ENCODE measurements around the gene NUP107. TPM values are rescaled to one million over a fixed set of nuclear protein-coding genes. Genes with fewer than 3 reads are reported as not detected.
A peak's percentile ranks its signal among the peaks of the same experiment; 100 is the strongest.

NUP107 gene
- total and polyA plus RNA-seq, 7 donors, result 6.0 to 34.3 (median 24.2) TPM

DNA sequence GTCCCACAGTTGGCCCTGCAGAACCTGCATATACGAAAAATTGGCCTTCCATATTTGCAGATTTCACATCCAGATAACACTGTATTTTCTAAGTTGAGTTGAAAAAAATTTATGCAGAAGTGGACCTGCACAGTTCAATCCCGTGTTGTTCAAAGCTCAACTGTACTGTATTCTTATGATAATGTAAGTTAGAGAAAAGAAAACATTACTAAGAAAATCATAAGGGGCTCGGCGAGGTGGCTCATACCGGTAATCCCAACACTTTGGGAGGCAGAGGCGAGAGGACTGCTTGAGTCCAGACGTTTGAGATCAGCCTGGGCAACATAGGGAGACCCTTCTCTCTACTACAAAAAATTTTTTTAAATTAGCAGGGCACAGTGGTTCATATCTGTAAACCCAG lies 41.0 kb downstream of the NUP107 start:
- WGBS, 2 donors, result 93 to 95% methylated on average over 7 of the region's 7 CpGs
- intact Hi-C loops (cut with DNase I), result no loop called here

DNA sequence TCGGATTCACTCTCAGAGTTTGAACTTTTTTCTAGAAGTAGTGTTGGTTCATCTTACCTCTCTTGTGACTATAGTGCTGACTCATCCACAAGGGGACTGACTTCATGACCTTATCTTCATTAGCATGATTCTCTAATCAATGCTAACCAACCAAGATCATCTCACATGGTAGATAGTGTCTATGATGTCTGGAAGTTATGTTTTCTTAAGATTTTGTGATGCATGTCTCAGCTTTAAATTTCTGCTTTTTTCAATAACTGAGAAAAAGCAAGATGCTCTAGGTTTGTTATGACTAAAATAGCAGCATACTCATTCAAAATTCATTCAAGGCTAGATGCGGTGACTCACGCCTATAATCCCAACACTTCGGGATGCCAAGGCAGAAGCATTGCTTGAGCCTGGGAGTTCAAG lies 46.9 kb downstream of the NUP107 start:
- no peaks in the 10 kb centered on the region for H3K4me1 ChIP-seq
- no peak for DNase-seq
- no peaks in the 10 kb centered on the region for H3K9me3 ChIP-seq
- H3K36me3 ChIP-seq, result peaks cover 0 to 91% (median 20%) of the 10 kb centered on the region in 4 donors
- TF ChIP-seq, protein P1, sequence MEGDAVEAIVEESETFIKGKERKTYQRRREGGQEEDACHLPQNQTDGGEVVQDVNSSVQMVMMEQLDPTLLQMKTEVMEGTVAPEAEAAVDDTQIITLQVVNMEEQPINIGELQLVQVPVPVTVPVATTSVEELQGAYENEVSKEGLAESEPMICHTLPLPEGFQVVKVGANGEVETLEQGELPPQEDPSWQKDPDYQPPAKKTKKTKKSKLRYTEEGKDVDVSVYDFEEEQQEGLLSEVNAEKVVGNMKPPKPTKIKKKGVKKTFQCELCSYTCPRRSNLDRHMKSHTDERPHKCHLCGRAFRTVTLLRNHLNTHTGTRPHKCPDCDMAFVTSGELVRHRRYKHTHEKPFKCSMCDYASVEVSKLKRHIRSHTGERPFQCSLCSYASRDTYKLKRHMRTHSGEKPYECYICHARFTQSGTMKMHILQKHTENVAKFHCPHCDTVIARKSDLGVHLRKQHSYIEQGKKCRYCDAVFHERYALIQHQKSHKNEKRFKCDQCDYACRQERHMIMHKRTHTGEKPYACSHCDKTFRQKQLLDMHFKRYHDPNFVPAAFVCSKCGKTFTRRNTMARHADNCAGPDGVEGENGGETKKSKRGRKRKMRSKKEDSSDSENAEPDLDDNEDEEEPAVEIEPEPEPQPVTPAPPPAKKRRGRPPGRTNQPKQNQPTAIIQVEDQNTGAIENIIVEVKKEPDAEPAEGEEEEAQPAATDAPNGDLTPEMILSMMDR (IDR thresholded peaks at IDR 0.05), result no peak
- TF ChIP-seq POLR2A (IDR thresholded peaks at IDR 0.05), result no peak
- no peak for TF ChIP-seq EP300 (IDR thresholded peaks at IDR 0.05)
- TF ChIP-seq POLR2AphosphoS5 (IDR thresholded peaks at IDR 0.05), result no peak
- no peak overlapping the region for H3K27ac ChIP-seq
- intact Hi-C loops (cut with DNase I), result no loop called here
- 96 to 97% methylated on average over 4 of the region's 4 CpGs for WGBS, 2 donors
- H3K4me3 ChIP-seq, result no peak overlapping the region
- no peaks in the 10 kb centered on the region for H3K27me3 ChIP-seq

More for the DNA sequence above, 41.0 kb downstream of the NUP107 start:
- Histone ChIP-seq H3K4me3 (no peak overlapping the region), H3K27me3 (no peaks in the 10 kb centered on the region), H3K9me3 (no peaks in the 10 kb centered on the region), H3K27ac (no peak overlapping the region), H3K36me3 (peaks cover 0 to 96% (median 10%) of the 10 kb centered on the region in 4 donors), H3K4me1 (no peaks in the 10 kb centered on the region)
- TF ChIP-seq POLR2A (IDR thresholded peaks at IDR 0.05) (no peak), EP300 (IDR thresholded peaks at IDR 0.05) (no peak), POLR2AphosphoS5 (IDR thresholded peaks at IDR 0.05) (no peak)
- TF ChIP-seq, protein P1 (IDR thresholded peaks at IDR 0.05), result no peak
- DNase-seq, result no peak

DNA sequence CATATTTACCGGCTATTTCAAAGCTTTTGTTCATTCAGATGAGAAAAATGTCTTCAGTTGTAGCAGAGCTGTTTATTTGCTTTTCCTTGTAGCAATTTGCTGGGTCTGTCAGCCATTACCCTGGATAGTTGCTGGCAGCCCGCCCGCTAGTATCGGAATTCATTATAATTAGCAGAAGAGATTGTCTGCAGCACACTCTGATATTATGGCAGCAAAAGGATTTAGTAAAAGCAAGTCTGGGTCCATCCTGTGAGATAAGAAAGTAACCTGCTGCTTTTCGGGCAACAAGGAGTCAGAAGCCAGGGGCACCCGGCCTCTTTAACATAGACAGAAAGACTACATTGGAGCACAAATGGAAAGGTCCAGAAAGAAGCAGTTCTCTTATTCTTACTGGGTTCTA lies 53.1 kb downstream of the NUP107 start:
- intact Hi-C loops (cut with DNase I), result no loop called here
- H3K9me3 ChIP-seq, result no peaks in the 10 kb centered on the region
- H3K36me3 ChIP-seq, result peaks cover 0 to 60% (median 2%) of the 10 kb centered on the region in 4 donors
- TF ChIP-seq POLR2AphosphoS5 (IDR thresholded peaks at IDR 0.05), result no peak
- TF ChIP-seq, protein P1 (IDR thresholded peaks at IDR 0.05), result no peak
- no peak for TF ChIP-seq POLR2A (IDR thresholded peaks at IDR 0.05)
- no peak for TF ChIP-seq EP300 (IDR thresholded peaks at IDR 0.05)
- H3K4me3 ChIP-seq, result no peak overlapping the region
- no peaks in the 10 kb centered on the region for H3K4me1 ChIP-seq
- H3K27ac ChIP-seq, result no peak overlapping the region
- WGBS, 2 donors, result 89 to 90% methylated on average over 6 of the region's 6 CpGs
- H3K27me3 ChIP-seq, result no peaks in the 10 kb centered on the region
- no peak for DNase-seq

DNA sequence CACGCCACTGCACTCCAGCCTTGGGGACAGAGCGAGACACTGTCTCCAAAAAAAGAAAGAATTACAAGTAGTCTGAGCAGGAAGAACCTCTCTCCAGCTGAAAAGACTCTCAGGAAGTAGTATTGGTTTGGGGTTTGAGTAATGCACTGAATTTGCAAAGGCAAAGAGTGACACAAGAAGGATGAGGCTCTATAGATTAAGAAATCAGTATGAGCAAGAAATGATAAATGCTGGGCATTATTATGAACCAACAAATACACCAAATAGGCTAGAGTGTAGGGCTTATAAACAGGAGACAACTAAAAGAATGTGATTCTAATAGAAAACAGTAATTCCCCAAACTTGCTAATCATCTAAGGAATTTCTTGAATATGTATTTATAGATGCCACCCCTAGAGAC lies 56.6 kb downstream of the NUP107 start:
- Histone ChIP-seq H3K27me3 (no peaks in the 10 kb centered on the region), H3K4me3 (no peak overlapping the region), H3K4me1 (peaks cover 0 to 18% (median 17%) of the 10 kb centered on the region in 4 donors), H3K27ac (no peak overlapping the region), H3K36me3 (peaks cover 0 to 32% (median 0%) of the 10 kb centered on the region in 4 donors), H3K9me3 (no peaks in the 10 kb centered on the region)
- TF ChIP-seq EP300 (IDR thresholded peaks at IDR 0.05) (no peak), POLR2AphosphoS5 (IDR thresholded peaks at IDR 0.05) (no peak), POLR2A (IDR thresholded peaks at IDR 0.05) (no peak)
- TF ChIP-seq, protein P1 (IDR thresholded peaks at IDR 0.05), result no peak
- no peak for DNase-seq
- 87 to 92% methylated on average over 2 of the region's 2 CpGs for WGBS, 2 donors
- intact Hi-C loops (cut with DNase I), result no loop called here

DNA sequence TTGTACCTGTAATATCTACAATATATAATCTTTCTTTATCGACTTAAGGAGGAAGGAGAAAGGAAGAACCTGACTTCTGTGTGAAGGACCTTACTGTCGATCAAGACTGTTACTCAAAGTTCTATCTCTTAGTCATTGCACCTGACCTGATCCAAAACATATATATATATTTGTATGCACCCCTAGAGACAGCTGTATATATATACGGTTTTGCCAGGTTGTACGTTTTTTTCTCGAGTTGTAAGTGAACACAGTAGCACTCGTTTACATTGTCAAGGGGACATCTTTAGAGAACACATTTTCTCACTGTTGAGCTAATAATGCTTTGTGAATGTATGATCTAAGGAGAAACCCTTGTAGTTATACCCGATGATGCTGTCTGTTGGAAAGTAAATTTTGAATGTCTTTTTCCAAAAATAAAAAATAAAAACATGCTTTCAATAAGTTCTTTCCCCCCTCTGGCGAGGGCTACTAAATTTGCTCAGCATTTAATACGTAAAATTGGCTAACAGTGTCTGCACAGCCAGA lies 58.7 kb downstream of the NUP107 start:
- H3K27me3 ChIP-seq, result no peaks in the 10 kb centered on the region
- no peak for TF ChIP-seq POLR2AphosphoS5 (IDR thresholded peaks at IDR 0.05)
- no peak for TF ChIP-seq POLR2A (IDR thresholded peaks at IDR 0.05)
- TF ChIP-seq, protein P1 (IDR thresholded peaks at IDR 0.05), result no peak
- TF ChIP-seq EP300 (IDR thresholded peaks at IDR 0.05), result no peak
- H3K4me3 ChIP-seq, result peak overlapping the region; percentile 63 to 77 (median 66)
- H3K27ac ChIP-seq, result peak overlapping the region; percentile 79 to 83 (median 82)
- intact Hi-C loops (cut with DNase I), result loop anchor here (5.0 kb wide), 2 partner anchors 58 to 388 kb away; partner anchors contain the start of gene NUP107
- H3K9me3 ChIP-seq, result no peaks in the 10 kb centered on the region
- H3K4me1 ChIP-seq, result peaks cover 0 to 21% (median 18%) of the 10 kb centered on the region in 4 donors
- 26 to 38% methylated on average over 9 of the region's 9 CpGs for whole genome bisulfite sequencing, 2 donors
- no peak for DNase-seq
- H3K36me3 ChIP-seq, result peaks cover 0 to 20% (median 0%) of the 10 kb centered on the region in 4 donors

Measured in sigmoid colon (tissue), 7 donors.